ENCODE measurements around the gene ERI3. TPM values are rescaled to one million over a fixed set of nuclear protein-coding genes. Genes with fewer than 3 reads are reported as not detected.

Gene ERI3
- total RNA-seq, 2 donors from 2014 or later = 30.4 to 45.5 TPM

DNA sequence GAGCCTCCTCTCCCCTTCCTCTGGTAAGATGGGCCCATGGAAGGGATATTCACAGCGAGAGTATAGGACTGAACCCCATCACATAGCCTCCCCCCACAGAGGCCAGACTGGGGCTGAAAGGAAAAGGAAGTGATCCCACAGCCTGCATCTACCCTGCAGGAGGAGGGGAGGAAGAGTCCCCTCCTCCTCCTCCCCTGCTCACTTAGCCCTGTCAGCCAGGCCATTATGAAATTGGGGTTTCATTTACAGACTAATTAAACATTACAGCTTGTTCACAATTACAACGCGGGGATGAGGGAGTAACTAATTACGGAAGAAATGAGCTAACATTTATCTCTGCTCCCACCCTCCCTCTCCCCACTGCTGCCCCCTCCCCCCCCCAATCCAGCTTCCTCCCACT lies 116.4 kb downstream of the ERI3 start:
- peaks cover 0 to 2% of the 10 kb centered on the region in 2 donors for H3K36me3 Mint-ChIP-seq (ENCODE audit: insufficient read depth in 2 of 2)
- DNase-seq = no peak
- H3K4me3 Mint-ChIP-seq = no peak overlapping the region
- H3K9me3 Mint-ChIP-seq = no peaks in the 10 kb centered on the region
- no peaks in the 10 kb centered on the region for H3K27me3 Mint-ChIP-seq (ENCODE audit: low read depth)
- no peak for ATAC-seq (replicated peaks in 1 of 2)
- peaks cover 7% of the 10 kb centered on the region for H3K4me1 Mint-ChIP-seq (ENCODE audit: low read depth)
- no peak overlapping the region for H3K27ac Mint-ChIP-seq

DNA sequence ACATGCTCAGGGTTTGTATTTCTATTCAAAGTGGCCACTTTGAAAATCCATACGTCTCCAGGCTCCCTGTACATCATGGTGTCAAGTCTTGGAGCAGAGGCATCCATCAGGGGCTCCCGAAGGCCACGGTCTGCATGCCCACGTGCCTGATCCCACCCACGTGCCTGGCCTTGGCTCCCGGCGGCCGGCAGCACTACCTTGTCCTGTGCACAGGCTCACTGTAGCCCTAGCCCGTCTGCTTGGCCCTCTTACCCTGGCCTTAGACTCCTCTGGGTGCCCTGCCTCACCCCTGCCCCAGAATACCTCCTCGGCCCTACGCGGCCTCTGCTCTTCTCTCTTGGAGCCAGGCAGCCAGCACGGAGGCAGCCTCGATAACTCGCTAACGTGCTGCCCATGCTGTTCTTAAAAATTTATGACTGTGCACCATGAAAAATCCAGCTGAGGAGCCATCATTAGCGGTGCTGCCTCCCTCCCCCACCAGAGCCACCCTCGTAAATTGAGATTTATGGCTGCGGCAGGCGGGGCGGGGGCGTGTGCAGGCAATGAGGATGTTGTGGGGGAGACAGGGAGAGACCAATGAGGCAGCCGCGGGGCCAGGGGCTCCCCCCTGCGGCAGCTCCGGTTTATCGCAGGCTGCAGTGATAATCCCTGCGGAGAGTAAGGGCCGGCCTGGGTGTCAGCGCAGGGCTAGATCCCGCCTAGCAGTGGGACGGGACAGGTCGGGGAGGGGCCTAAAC lies 117.2 kb downstream of the ERI3 start:
- Mint-ChIP-seq H3K4me3 (peak overlapping the region in 1 of 2 donors; percentile 8), H3K27me3 (ENCODE audit: low read depth) (no peaks in the 10 kb centered on the region), H3K36me3 (ENCODE audit: insufficient read depth in 2 of 2) (peaks cover 0 to 2% of the 10 kb centered on the region in 2 donors), H3K9me3 (no peaks in the 10 kb centered on the region), H3K4me1 (ENCODE audit: low read depth) (peaks cover 7% of the 10 kb centered on the region), H3K27ac (no peak overlapping the region)
- DNase-seq (peak; percentile 42 to 58), ATAC-seq (replicated peaks in 1 of 2) (peak; percentile 82 to 84)

DNA sequence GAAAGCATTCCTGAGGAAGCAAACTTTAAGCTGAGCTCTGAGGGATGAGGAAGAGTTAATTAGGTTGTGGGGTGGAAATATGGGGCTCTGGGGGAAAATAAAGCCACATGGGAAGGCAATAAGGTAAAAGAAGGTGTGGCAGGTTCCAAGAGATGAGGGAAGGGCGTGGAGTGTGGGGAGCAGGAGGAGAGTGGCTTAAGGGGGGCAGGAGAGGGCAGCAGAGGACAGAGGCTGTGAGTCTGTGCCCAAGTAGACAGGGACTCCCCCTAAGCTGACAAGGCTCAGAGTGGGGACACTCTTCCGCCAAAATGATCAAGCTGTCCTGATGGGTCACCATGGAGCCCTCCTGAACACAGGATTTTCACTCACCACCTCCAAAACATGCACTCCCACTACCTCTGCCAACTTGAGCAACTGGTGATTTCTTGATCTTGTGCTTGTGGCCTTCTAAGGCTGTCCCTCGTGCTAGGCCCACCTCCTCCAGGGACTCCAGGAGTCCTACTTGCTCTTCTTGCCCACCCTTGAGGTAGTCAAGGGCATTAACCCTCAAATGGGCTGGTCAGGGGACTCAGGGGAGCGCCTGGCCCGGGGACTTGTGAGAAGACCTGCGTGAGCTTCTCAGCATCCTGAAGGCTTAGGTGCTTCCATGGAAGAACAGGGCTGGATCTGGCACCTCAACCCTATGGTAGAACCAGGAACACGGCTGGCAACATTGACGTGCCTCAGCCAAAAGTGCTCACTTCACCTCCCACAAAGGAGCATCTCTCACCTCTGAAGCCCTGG lies 118.4 kb downstream of the ERI3 start:
- Mint-ChIP-seq H3K27ac (no peak overlapping the region), H3K4me1 (ENCODE audit: low read depth) (peaks cover 7% of the 10 kb centered on the region), H3K9me3 (no peaks in the 10 kb centered on the region), H3K36me3 (ENCODE audit: insufficient read depth in 2 of 2) (peaks cover 0 to 2% of the 10 kb centered on the region in 2 donors), H3K27me3 (ENCODE audit: low read depth) (no peaks in the 10 kb centered on the region), H3K4me3 (no peak overlapping the region)
- no peak for ATAC-seq (replicated peaks in 1 of 2)
- no peak for DNase-seq

DNA sequence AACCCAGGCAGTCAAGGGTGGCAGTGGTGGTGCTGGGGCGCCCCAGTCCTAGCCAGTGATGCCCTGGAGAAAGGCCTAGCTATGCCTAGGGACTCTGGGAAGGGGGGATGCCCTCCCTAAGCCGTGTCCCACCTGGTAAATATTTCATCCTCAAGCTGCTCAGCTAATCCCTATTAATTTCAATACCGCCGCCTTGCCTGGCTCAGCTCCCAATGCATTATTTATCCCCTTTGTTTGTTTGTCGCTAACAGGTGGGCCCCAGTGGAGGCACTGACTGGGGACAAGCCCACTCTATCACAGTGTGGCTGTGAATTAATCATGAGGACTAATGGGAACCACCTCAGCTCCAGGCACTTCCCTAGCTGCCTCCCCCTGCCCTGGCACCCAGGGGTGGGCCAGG lies 119.2 kb downstream of the ERI3 start:
- no peak for ATAC-seq (replicated peaks in 1 of 2)
- no peak for DNase-seq
- Mint-ChIP-seq H3K27ac (no peak overlapping the region), H3K36me3 (ENCODE audit: insufficient read depth in 2 of 2) (peaks cover 0 to 2% of the 10 kb centered on the region in 2 donors), H3K4me1 (ENCODE audit: low read depth) (peaks cover 7% of the 10 kb centered on the region), H3K27me3 (ENCODE audit: low read depth) (no peaks in the 10 kb centered on the region), H3K9me3 (no peaks in the 10 kb centered on the region), H3K4me3 (no peak overlapping the region)

GRCh38 chr1:44233593-44233992 lies 121.5 kb downstream of the ERI3 start:
- H3K27ac Mint-ChIP-seq = no peak overlapping the region
- H3K4me1 Mint-ChIP-seq (ENCODE audit: low read depth) = peaks cover 7% of the 10 kb centered on the region
- peaks cover 0 to 2% of the 10 kb centered on the region in 2 donors for H3K36me3 Mint-ChIP-seq (ENCODE audit: insufficient read depth in 2 of 2)
- no peaks in the 10 kb centered on the region for H3K27me3 Mint-ChIP-seq (ENCODE audit: low read depth)
- DNase-seq = no peak
- no peak overlapping the region for H3K4me3 Mint-ChIP-seq
- ATAC-seq (replicated peaks in 1 of 2) = no peak
- H3K9me3 Mint-ChIP-seq = no peaks in the 10 kb centered on the region

DNA sequence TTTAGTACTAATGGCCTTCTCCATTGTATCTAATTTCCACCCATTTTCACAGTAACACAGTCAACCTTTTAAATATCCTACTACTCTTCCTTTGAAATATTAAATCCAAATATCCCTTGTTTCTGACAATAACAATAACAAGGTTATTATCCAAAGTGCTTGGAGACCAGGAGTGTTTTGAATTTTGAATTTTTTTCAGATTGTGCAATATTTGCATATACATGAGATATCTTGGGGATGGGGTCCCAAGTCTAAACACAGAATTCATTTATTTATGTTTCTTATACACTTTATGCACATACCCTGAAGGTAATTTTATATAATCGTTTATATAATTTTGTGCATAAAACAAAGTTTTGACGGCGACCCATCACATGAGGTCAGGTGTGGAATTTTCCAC lies 124.3 kb downstream of the ERI3 start:
- no peaks in the 10 kb centered on the region for H3K4me1 Mint-ChIP-seq (ENCODE audit: low read depth)
- ATAC-seq (replicated peaks in 1 of 2) (no peak), DNase-seq (no peak)
- H3K27me3 Mint-ChIP-seq (ENCODE audit: low read depth) = no peaks in the 10 kb centered on the region
- H3K4me3 Mint-ChIP-seq = no peak overlapping the region
- peak overlapping the region; percentile 27 for H3K27ac Mint-ChIP-seq
- H3K9me3 Mint-ChIP-seq = no peaks in the 10 kb centered on the region
- peaks cover 0 to 2% of the 10 kb centered on the region in 2 donors for H3K36me3 Mint-ChIP-seq (ENCODE audit: insufficient read depth in 2 of 2)

- no peak for DNase-seq
- Mint-ChIP-seq H3K27me3 (ENCODE audit: low read depth) (no peaks in the 10 kb centered on the region), H3K4me3 (no peak overlapping the region), H3K36me3 (ENCODE audit: insufficient read depth in 2 of 2) (peaks cover 0 to 2% of the 10 kb centered on the region in 2 donors), H3K4me1 (ENCODE audit: low read depth) (no peaks in the 10 kb centered on the region), H3K27ac (no peak overlapping the region), H3K9me3 (no peaks in the 10 kb centered on the region)
- ATAC-seq (replicated peaks in 1 of 2) = no peak
These were observed 125.5 kb downstream of the ERI3 start for GRCh38 chr1:44229435-44230167.

GRCh38 chr1:44228218-44228617 lies 126.8 kb downstream of the ERI3 start:
- ATAC-seq (replicated peaks in 1 of 2) (no peak), DNase-seq (no peak)
- Mint-ChIP-seq H3K27ac (no peak overlapping the region), H3K27me3 (ENCODE audit: low read depth) (no peaks in the 10 kb centered on the region), H3K4me3 (no peak overlapping the region), H3K36me3 (ENCODE audit: insufficient read depth in 2 of 2) (no peaks in the 10 kb centered on the region), H3K4me1 (ENCODE audit: low read depth) (peaks cover 9% of the 10 kb centered on the region), H3K9me3 (no peaks in the 10 kb centered on the region)

GRCh38 chr1:44227211-44227610 lies 127.8 kb downstream of the ERI3 start:
- Mint-ChIP-seq H3K36me3 (ENCODE audit: insufficient read depth in 2 of 2) (no peaks in the 10 kb centered on the region), H3K27me3 (ENCODE audit: low read depth) (no peaks in the 10 kb centered on the region), H3K9me3 (no peaks in the 10 kb centered on the region), H3K4me3 (no peak overlapping the region), H3K4me1 (ENCODE audit: low read depth) (peaks cover 9% of the 10 kb centered on the region), H3K27ac (no peak overlapping the region)
- no peak for ATAC-seq (replicated peaks in 1 of 2)
- no peak for DNase-seq

GRCh38 chr1:44225761-44226160 lies 129.3 kb downstream of the ERI3 start:
- Mint-ChIP-seq H3K36me3 (ENCODE audit: insufficient read depth in 2 of 2) (no peaks in the 10 kb centered on the region), H3K27me3 (ENCODE audit: low read depth) (no peaks in the 10 kb centered on the region), H3K4me1 (ENCODE audit: low read depth) (peaks cover 9% of the 10 kb centered on the region), H3K9me3 (no peaks in the 10 kb centered on the region), H3K4me3 (no peak overlapping the region), H3K27ac (no peak overlapping the region)
- no peak for ATAC-seq (replicated peaks in 1 of 2)
- DNase-seq = no peak

- H3K36me3 Mint-ChIP-seq (ENCODE audit: insufficient read depth in 2 of 2) = peaks cover 3% of the 10 kb centered on the region in 2 donors
- ATAC-seq (replicated peaks in 1 of 2) (peak in 1 of 2 donors; percentile 9), DNase-seq (no peak)
- H3K27ac Mint-ChIP-seq = no peak overlapping the region
- H3K4me3 Mint-ChIP-seq = no peak overlapping the region
- H3K9me3 Mint-ChIP-seq = no peaks in the 10 kb centered on the region
- no peaks in the 10 kb centered on the region for H3K27me3 Mint-ChIP-seq (ENCODE audit: low read depth)
- peaks cover 9% of the 10 kb centered on the region for H3K4me1 Mint-ChIP-seq (ENCODE audit: low read depth)
These were observed 131.9 kb downstream of the ERI3 start for GRCh38 chr1:44223187-44223610.

GRCh38 chr1:44222397-44223186 lies 132.5 kb downstream of the ERI3 start:
- no peak overlapping the region for H3K27ac Mint-ChIP-seq
- H3K9me3 Mint-ChIP-seq = no peaks in the 10 kb centered on the region
- H3K27me3 Mint-ChIP-seq (ENCODE audit: low read depth) = no peaks in the 10 kb centered on the region
- ATAC-seq (replicated peaks in 1 of 2) (no peak), DNase-seq (no peak)
- peaks cover 10% of the 10 kb centered on the region for H3K4me1 Mint-ChIP-seq (ENCODE audit: low read depth)
- H3K36me3 Mint-ChIP-seq (ENCODE audit: insufficient read depth in 2 of 2) = peaks cover 3% of the 10 kb centered on the region in 2 donors
- no peak overlapping the region for H3K4me3 Mint-ChIP-seq
